ENCODE measurements around the gene SAFB. TPM values are rescaled to one million over a fixed set of nuclear protein-coding genes. Genes with fewer than 3 reads are reported as not detected.

SAFB gene
- total RNA-seq, 1 experiment from 2014 or later: 143 TPM

GRCh38 chr19:5690125-5690954 is 67.5 kb downstream of the SAFB start, which contains the start of gene RPL36:
TSS of gene RPL36 (plus strand) at chr19:5690295. CDS start at chr19:5690508, 213 bp downstream.
- ChIA-PET CTCF (interaction anchor here (0.6 to 1.7 kb wide), 13 partner anchors 9 to 652 kb away, joined by 3 to 13 read pairs (median 5); partner anchors contain the start of genes CATSPERD, LONP1, MICOS13 and SAFB), POLR2A (interaction anchor here (0.7 to 2.0 kb wide), 17 partner anchors 9 to 977 kb away, joined by 3 to 31 read pairs (median 4); partner anchors contain the start of genes CATSPERD, DUS3L, LONP1 and NRTN), RAD21 (ENCODE audit: low non-redundant PET in 1 of 2, low total read pairs in 2 of 2, uncharacterized antibody in 2 of 2, unreplicated experiment in 2 of 2) (interaction anchor here in 1 of 2 experiments (1.2 kb wide), 1 partner anchor 68 kb away, joined by 3 read pairs; the partner anchor contains the start of genes SAFB and SAFB2)
- H3K4me1 ChIP-seq (ENCODE audit: control insufficient read depth in 1 of 2, insufficient read depth in 2 of 2, low read length in 2 of 2): peaks cover 11 to 48% of the 10 kb centered on the region in 2 experiments; a peak in 3 of 4 replicates
- peaks cover 10 to 49% of the 10 kb centered on the region in 2 experiments; a peak in 2 of 4 replicates for H3K36me3 ChIP-seq (ENCODE audit: control insufficient read depth in 1 of 2, insufficient read depth in 2 of 2, low read length in 2 of 2)
- no peaks in the 10 kb centered on the region for H3K9me2 ChIP-seq (ENCODE audit: insufficient read depth)
- peak within 1 kb of the TSS; percentile 85 to 99 for H3K4me3 ChIP-seq (replicated peaks in 1 of 2; ENCODE audit: low read depth in 1 of 2, low read length in 2 of 2)
- peak within 1 kb of the TSS; percentile 93 for H3K27ac ChIP-seq (ENCODE audit: low read depth, low read length)
- ATAC-seq: peak; percentile 46
- H2AFZ ChIP-seq (ENCODE audit: low read depth, low read length, poor library complexity, severe bottlenecking): peak within 1 kb of the TSS; percentile 44
- peak; percentile 92 for DNase-seq (ENCODE audit: low read depth, low spot score)
- intact Hi-C loops (cut with micrococcal nuclease): loop anchor here (2.0 kb wide), 1 partner anchor 100 kb away; the partner anchor contains the start of gene DUS3L
- no TSS peak for BruUV-seq (replicated peaks)
- H3K4me2 ChIP-seq (ENCODE audit: low read length): peak within 1 kb of the TSS; percentile 92
- peaks cover 54% of the 10 kb centered on the region for H3K79me2 ChIP-seq (ENCODE audit: insufficient read depth, low read length)
- H4K20me1 ChIP-seq (ENCODE audit: insufficient read depth): peaks cover 17% of the 10 kb centered on the region; the same call in 1 of the 2 replicates
- H3K27me3 ChIP-seq (ENCODE audit: insufficient read depth, low read length): no peaks in the 10 kb centered on the region
- H3K9me3 ChIP-seq (ENCODE audit: control insufficient read depth in 1 of 2, insufficient read depth in 1 of 2, low read depth in 1 of 2, low read length in 2 of 2): no peaks in the 10 kb centered on the region
- H3K9ac ChIP-seq (ENCODE audit: low read length): peak within 1 kb of the TSS; percentile 100
- TF ChIP-seq REST (IDR thresholded peaks at IDR 0.05; ENCODE audit: low read depth): no peak
- no peak for TF ChIP-seq SRF (IDR thresholded peaks at IDR 0.05; ENCODE audit: low read depth)
- peak; percentile 94 for TF ChIP-seq SIN3A (IDR thresholded peaks at IDR 0.05; ENCODE audit: low read depth)
- no peak for TF ChIP-seq ATF3 (IDR thresholded peaks at IDR 0.05)
- peak; percentile 21 for TF ChIP-seq TCF7L2 (IDR thresholded peaks at IDR 0.05; ENCODE audit: borderline replicate concordance, extremely low read depth, insufficient read depth, insufficient read length)
- peak; percentile 63 for TF ChIP-seq YY1 (IDR thresholded peaks at IDR 0.05; ENCODE audit: extremely low read depth, insufficient replicate concordance, low read depth, low read length)
- peak; percentile 83 to 96 (median 89) for TF ChIP-seq CTCF (IDR thresholded peaks at IDR 0.05 in 2 of 3, conservative IDR thresholded peaks at IDR 0.05 in 1 of 3; ENCODE audit: borderline replicate concordance in 1 of 3, insufficient read depth in 1 of 3, low read depth in 2 of 3, low read length in 2 of 3)
- peak; percentile 49 for TF ChIP-seq SP1 (IDR thresholded peaks at IDR 0.05; ENCODE audit: low read depth)
- no peak for TF ChIP-seq JUND (IDR thresholded peaks at IDR 0.05)
- no peak for TF ChIP-seq CEBPB (IDR thresholded peaks at IDR 0.05; ENCODE audit: low read depth)
- no peak for TF ChIP-seq ZNF274 (IDR thresholded peaks at IDR 0.05; ENCODE audit: low read depth, low read length)
- peak; percentile 95 for TF ChIP-seq POLR2A (IDR thresholded peaks at IDR 0.05; ENCODE audit: borderline replicate concordance, extremely low read depth, insufficient read depth, insufficient read length)
- TF ChIP-seq ZFX (IDR thresholded peaks at IDR 0.05): peak; percentile 78; the same call in 1 of the 2 replicates
- peak; percentile 99 for TF ChIP-seq POLR2AphosphoS5 (IDR thresholded peaks at IDR 0.05; ENCODE audit: low read depth, low read length)
- no peak for TF ChIP-seq EZH2phosphoT487 (IDR thresholded peaks at IDR 0.05; ENCODE audit: borderline replicate concordance)
- TF ChIP-seq ZBTB33 (IDR thresholded peaks at IDR 0.05; ENCODE audit: extremely low read depth, insufficient replicate concordance, low read length): peak; percentile 72
- TF ChIP-seq ELF1 (IDR thresholded peaks at IDR 0.05; ENCODE audit: borderline replicate concordance, low read depth): no peak; the same call in 1 of the 2 replicates
